WTC11 (cell line): ENCODE results near the gene COL4A1.

Experiments
- ATF3 ChIP-seq: sonication (generic); formaldehyde crosslinking; conservative IDR thresholded peaks from 2 replicates; pipeline ENCODE4 v1.8.1; 2022; ENCODE audit warnings: mild to moderate bottlenecking, missing genetic modification reagents
- CTCF ChIP-seq: fragments of 200-600 bp; IDR thresholded peaks from 2 replicates; pipeline ENCODE4 v1.8.0; 2022; ENCODE audit warnings: antibody characterized with exemption
- ESRRA ChIP-seq: sonication (generic); formaldehyde crosslinking; IDR thresholded peaks from 2 replicates; pipeline ENCODE4 v1.8.1; 2022; ENCODE audit warnings: mild to moderate bottlenecking, missing genetic modification reagents, borderline replicate concordance
- MAX ChIP-seq: sonication (generic); formaldehyde crosslinking; IDR thresholded peaks from 2 replicates; pipeline ENCODE4 v1.8.0; 2022; ENCODE audit warnings: mild to moderate bottlenecking, missing genetic modification reagents
- MLX ChIP-seq: sonication (generic); formaldehyde crosslinking; IDR thresholded peaks from 2 replicates; pipeline ENCODE4 v1.8.1; 2023; ENCODE audit warnings: mild to moderate bottlenecking, missing genetic modification reagents, moderate library complexity
- MYBL2 ChIP-seq: sonication (generic); formaldehyde crosslinking; IDR thresholded peaks from 2 replicates; pipeline ENCODE4 v1.8.1; 2023; ENCODE audit warnings: mild to moderate bottlenecking, moderate library complexity, missing genetic modification reagents
- NR1H2 ChIP-seq: sonication (generic); formaldehyde crosslinking; IDR thresholded peaks from 2 replicates; pipeline ENCODE4 v1.9.0; 2021; ENCODE audit warnings: mild to moderate bottlenecking, moderate library complexity, missing genetic modification reagents
- NR2C2 ChIP-seq: sonication (generic); formaldehyde crosslinking; IDR thresholded peaks from 2 replicates; pipeline ENCODE4 v1.8.0; 2022; ENCODE audit warnings: mild to moderate bottlenecking, missing genetic modification reagents
- RELA ChIP-seq: sonication (generic); formaldehyde crosslinking; IDR thresholded peaks from 2 replicates; pipeline ENCODE4 v1.8.1; 2022; ENCODE audit warnings: missing genetic modification reagents, mild to moderate bottlenecking, borderline replicate concordance
- TCF7 ChIP-seq: sonication (generic); formaldehyde crosslinking; IDR thresholded peaks from 2 replicates; pipeline ENCODE4 v1.8.0; 2022; ENCODE audit warnings: mild to moderate bottlenecking, low read depth, missing genetic modification reagents, moderate library complexity
- ZNF121 ChIP-seq: sonication (generic); formaldehyde crosslinking; IDR thresholded peaks from 2 replicates; pipeline ENCODE4 v1.8.0; 2023; ENCODE audit warnings: missing genetic modification reagents
- TF ChIP-seq, protein P1 (sequence below): sonication (generic); formaldehyde crosslinking; IDR thresholded peaks from 2 replicates; pipeline ENCODE4 v1.8.1; 2023; ENCODE audit warnings: mild to moderate bottlenecking, missing genetic modification reagents, borderline replicate concordance

DNA sequence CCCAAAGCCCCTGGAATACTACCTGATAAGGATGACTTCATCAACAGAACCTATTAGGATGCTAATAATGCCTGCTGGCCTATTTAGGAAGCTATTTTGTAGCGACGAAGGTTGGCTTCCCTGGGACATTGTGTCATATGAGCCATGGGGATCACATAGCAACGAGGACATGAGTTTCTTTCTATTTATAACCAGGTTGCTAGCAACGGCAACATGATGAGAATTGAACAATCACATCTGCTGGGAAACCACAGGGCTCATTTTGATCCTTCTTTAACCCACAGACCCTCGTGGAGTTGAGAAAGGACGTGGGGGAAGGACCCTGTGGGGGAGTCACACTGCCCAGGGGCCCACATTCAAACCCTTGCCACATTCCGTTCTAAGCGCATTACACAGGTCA is 172.2 kb downstream of the COL4A1 start:
- TF ChIP-seq CTCF (no peak), ESRRA (CRISPR knock-in tag) (no peak), NR1H2 (no peak), RELA (CRISPR knock-in tag) (no peak), MAX (CRISPR knock-in tag) (no peak), ZNF121 (CRISPR knock-in tag) (no peak), TCF7 (CRISPR knock-in tag) (no peak), MYBL2 (CRISPR knock-in tag) (no peak), MLX (CRISPR knock-in tag) (no peak), ATF3 (CRISPR knock-in tag) (no peak), NR2C2 (CRISPR knock-in tag) (no peak)
- TF ChIP-seq, protein P1, sequence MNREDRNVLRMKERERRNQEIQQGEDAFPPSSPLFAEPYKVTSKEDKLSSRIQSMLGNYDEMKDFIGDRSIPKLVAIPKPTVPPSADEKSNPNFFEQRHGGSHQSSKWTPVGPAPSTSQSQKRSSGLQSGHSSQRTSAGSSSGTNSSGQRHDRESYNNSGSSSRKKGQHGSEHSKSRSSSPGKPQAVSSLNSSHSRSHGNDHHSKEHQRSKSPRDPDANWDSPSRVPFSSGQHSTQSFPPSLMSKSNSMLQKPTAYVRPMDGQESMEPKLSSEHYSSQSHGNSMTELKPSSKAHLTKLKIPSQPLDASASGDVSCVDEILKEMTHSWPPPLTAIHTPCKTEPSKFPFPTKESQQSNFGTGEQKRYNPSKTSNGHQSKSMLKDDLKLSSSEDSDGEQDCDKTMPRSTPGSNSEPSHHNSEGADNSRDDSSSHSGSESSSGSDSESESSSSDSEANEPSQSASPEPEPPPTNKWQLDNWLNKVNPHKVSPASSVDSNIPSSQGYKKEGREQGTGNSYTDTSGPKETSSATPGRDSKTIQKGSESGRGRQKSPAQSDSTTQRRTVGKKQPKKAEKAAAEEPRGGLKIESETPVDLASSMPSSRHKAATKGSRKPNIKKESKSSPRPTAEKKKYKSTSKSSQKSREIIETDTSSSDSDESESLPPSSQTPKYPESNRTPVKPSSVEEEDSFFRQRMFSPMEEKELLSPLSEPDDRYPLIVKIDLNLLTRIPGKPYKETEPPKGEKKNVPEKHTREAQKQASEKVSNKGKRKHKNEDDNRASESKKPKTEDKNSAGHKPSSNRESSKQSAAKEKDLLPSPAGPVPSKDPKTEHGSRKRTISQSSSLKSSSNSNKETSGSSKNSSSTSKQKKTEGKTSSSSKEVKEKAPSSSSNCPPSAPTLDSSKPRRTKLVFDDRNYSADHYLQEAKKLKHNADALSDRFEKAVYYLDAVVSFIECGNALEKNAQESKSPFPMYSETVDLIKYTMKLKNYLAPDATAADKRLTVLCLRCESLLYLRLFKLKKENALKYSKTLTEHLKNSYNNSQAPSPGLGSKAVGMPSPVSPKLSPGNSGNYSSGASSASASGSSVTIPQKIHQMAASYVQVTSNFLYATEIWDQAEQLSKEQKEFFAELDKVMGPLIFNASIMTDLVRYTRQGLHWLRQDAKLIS, result no peak
